Mucosa of descending colon (tissue), 3 donors: ENCODE results near the gene TSHB. TPM values are rescaled to one million over a fixed set of nuclear protein-coding genes. Genes with fewer than 3 reads are reported as not detected.
"Not testable (repeated sequence)": the region's sequence is repeated elsewhere in the genome, so short reads cannot be mapped to it uniquely, and the experiment has no call there.

Source experiments
- ATAC-seq: fragments of 200-7000 bp; cut with Tn5 transposase; one replicate; pipeline ENCODE4 v1.9.1; 2020; ENCODE audit warnings: mild to moderate bottlenecking, moderate library complexity
- DNase-seq, 3 donors: peaks; one replicate each; pipeline ENCODE4 v3.0.0-alpha.2; 2020
- H3K36me3 ChIP-seq: fragments of 200-600 bp; one replicate; pipeline ENCODE4 v1.8.0; 2021; ENCODE audit warnings: low read depth, mild to moderate bottlenecking
- H3K4me1 ChIP-seq: fragments of 200-600 bp; one replicate; pipeline ENCODE4 v1.8.0; 2021; ENCODE audit warnings: low read depth, mild to moderate bottlenecking
- H3K4me3 ChIP-seq: fragments of 200-600 bp; one replicate; pipeline ENCODE4 v1.8.0; 2021; ENCODE audit warnings: mild to moderate bottlenecking
- H3K9me3 ChIP-seq: fragments of 200-600 bp; one replicate; pipeline ENCODE4 v1.8.0; 2021; ENCODE audit warnings: mild to moderate bottlenecking
- CTCF ChIP-seq: fragments of 200-600 bp; IDR thresholded peaks from one replicate; pipeline ENCODE4 v1.8.0; 2022; ENCODE audit warnings: antibody characterized with exemption, mild to moderate bottlenecking
- intact Hi-C, 2 donors: fragments of 100-400 bp; cut with DNase I in 1 of 2; cut with micrococcal nuclease in 1 of 2; formaldehyde crosslinking; loops; one replicate each; pipeline versions ENCODE4 v1.11.0 to v1.11.1; 2022; cut with DNase I, micrococcal nuclease
- total RNA-seq, 3 donors: library from RNA; stranded (reverse); fragmentation: NEBNext Ultra II Directional in 2 of 3; extraction: Animal tissue kit (Norgen Biotek cat#: 25700) in 2 of 3; gene quantifications; one replicate each; pipeline versions ENCODE4 v1.2.1 to v1.2.4, GENCODE V29; 2021 to 2023
- donor health status: DM: no; HTN: no; CAD: no; lungs with moderate emphysema.
- donor health status: DM: no; HTN: no; CAD: no.
- donor health status: DM: no; HTN: yes; CAD: no.

Gene TSHB
- total RNA-seq, 3 donors from 2014 or later: not detected

- H3K9me3 ChIP-seq: no peaks in the 10 kb centered on the region
- no peak for ATAC-seq
- H3K4me1 ChIP-seq: no peaks in the 10 kb centered on the region
- intact Hi-C loops: no loop called here
- no peak overlapping the region for H3K4me3 ChIP-seq
- no peak for DNase-seq
- TF ChIP-seq CTCF: no peak
- H3K36me3 ChIP-seq: no peaks in the 10 kb centered on the region
These were observed 23.4 kb upstream of the TSHB start for GRCh38 chr1:115006191-115006590.

- intact Hi-C loops: no loop called here
- H3K36me3 ChIP-seq: no peaks in the 10 kb centered on the region
- ATAC-seq: no peak
- DNase-seq: no peak
- H3K4me1 ChIP-seq: no peaks in the 10 kb centered on the region
- H3K9me3 ChIP-seq: no peaks in the 10 kb centered on the region
- TF ChIP-seq CTCF: no peak
- no peak overlapping the region for H3K4me3 ChIP-seq
These were observed 17.6 kb upstream of the TSHB start for GRCh38 chr1:115012006-115012405.

- Histone ChIP-seq H3K4me3 (no peak overlapping the region), H3K4me1 (no peaks in the 10 kb centered on the region), H3K9me3 (no peaks in the 10 kb centered on the region), H3K36me3 (no peaks in the 10 kb centered on the region)
- no peak for DNase-seq
- intact Hi-C loops: no loop called here
- ATAC-seq: no peak
- no peak for TF ChIP-seq CTCF
These were observed 17.2 kb upstream of the TSHB start for GRCh38 chr1:115012434-115012833.

GRCh38 chr1:115013792-115014191 is 15.8 kb upstream of the TSHB start:
- Histone ChIP-seq H3K36me3 (no peaks in the 10 kb centered on the region), H3K9me3 (no peaks in the 10 kb centered on the region), H3K4me1 (no peaks in the 10 kb centered on the region), H3K4me3 (no peak overlapping the region)
- no peak for DNase-seq
- no peak for TF ChIP-seq CTCF
- no peak for ATAC-seq
- intact Hi-C loops: no loop called here

GRCh38 chr1:115019549-115019948 is 10.1 kb upstream of the TSHB start:
- H3K4me3 ChIP-seq, ATAC-seq, H3K9me3 ChIP-seq, H3K4me1 ChIP-seq, intact Hi-C loops, DNase-seq, H3K36me3 ChIP-seq: not testable (repeated sequence)

GRCh38 chr1:115021145-115021544 is 8.5 kb upstream of the TSHB start:
- ATAC-seq (no peak), DNase-seq (no peak)
- Histone ChIP-seq H3K4me3 (no peak overlapping the region), H3K9me3 (no peaks in the 10 kb centered on the region), H3K4me1 (no peaks in the 10 kb centered on the region), H3K36me3 (no peaks in the 10 kb centered on the region)
- no peak for TF ChIP-seq CTCF
- intact Hi-C loops: no loop called here
